Right atrium auricular region (tissue), 2 donors: Measurements from ENCODE around the gene FLYWCH2. TPM values are rescaled to one million over a fixed set of nuclear protein-coding genes. Genes with fewer than 3 reads are reported as not detected.

Experiments used
- DNase-seq: peaks from one replicate; pipeline ENCODE4 v3.0.0-alpha.2; 2019; ENCODE audit warnings: low spot score
- H3K27ac ChIP-seq, 2 donors: fragments of 200-600 bp; sonication (generic); 1 replicate in 1 of 2; 2 replicates in 1 of 2; pipeline ENCODE4 v1.5.1; 2016 to 2019
- H3K27me3 ChIP-seq, 2 donors: fragments of 200-600 bp; sonication (generic); one replicate each; pipeline versions ENCODE4 v1.5.1 to v1.6.0; 2017 to 2019
- H3K36me3 ChIP-seq: fragments of 200-600 bp; sonication (generic); one replicate; pipeline ENCODE4 v1.5.1; 2016
- H3K4me1 ChIP-seq, 2 donors: fragments of 200-600 bp; sonication (generic); one replicate each; pipeline versions ENCODE4 v1.5.1 to v1.6.0; 2017 to 2019
- H3K4me3 ChIP-seq, 2 donors: fragments of 200-600 bp; sonication (generic); 1 replicate in 1 of 2; 2 replicates in 1 of 2; pipeline ENCODE4 v1.5.1; 2017 to 2019; ENCODE audit warnings: mild to moderate bottlenecking in 1 of 2, moderate library complexity in 1 of 2
- H3K9me3 ChIP-seq, 2 donors: fragments of 200-600 bp; sonication (generic); one replicate each; pipeline ENCODE4 v1.5.1; 2019
- total RNA-seq, 2 donors: library from RNA; depleted of rRNA; stranded (reverse); fragments of >200 nt; gene quantifications; one replicate each; pipeline ENCODE4 v1.1.0, GENCODE V29; 2016
- TF ChIP-seq, protein P1 (sequence below), 2 donors: fragments of 200-600 bp; sonication (generic); IDR thresholded peaks; one replicate each; pipeline ENCODE4 v1.5.1; 2019; ENCODE audit warnings: antibody characterized with exemption in 2 of 2

FLYWCH2 gene
- total RNA-seq, 2 donors from 2014 or later = 48.2 to 57.9 TPM

DNA sequence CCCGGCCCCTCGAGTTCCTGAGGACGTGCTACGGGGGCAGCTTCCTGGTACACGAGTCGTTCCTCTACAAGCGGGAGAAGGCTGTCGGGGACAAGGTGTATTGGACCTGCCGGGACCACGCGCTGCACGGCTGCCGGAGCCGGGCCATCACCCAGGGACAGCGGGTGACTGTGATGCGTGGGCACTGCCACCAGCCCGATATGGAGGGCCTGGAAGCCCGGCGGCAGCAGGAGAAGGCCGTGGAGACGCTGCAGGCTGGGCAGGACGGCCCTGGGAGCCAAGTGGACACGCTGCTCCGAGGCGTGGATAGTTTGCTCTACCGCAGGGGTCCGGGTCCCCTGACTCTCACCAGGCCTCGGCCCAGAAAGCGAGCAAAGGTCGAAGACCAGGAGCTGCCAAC lies 50.1 kb downstream of the FLYWCH2 start:
- no peaks in the 10 kb centered on the region for H3K9me3 ChIP-seq
- H3K4me1 ChIP-seq = no peaks in the 10 kb centered on the region
- TF ChIP-seq, protein P1, sequence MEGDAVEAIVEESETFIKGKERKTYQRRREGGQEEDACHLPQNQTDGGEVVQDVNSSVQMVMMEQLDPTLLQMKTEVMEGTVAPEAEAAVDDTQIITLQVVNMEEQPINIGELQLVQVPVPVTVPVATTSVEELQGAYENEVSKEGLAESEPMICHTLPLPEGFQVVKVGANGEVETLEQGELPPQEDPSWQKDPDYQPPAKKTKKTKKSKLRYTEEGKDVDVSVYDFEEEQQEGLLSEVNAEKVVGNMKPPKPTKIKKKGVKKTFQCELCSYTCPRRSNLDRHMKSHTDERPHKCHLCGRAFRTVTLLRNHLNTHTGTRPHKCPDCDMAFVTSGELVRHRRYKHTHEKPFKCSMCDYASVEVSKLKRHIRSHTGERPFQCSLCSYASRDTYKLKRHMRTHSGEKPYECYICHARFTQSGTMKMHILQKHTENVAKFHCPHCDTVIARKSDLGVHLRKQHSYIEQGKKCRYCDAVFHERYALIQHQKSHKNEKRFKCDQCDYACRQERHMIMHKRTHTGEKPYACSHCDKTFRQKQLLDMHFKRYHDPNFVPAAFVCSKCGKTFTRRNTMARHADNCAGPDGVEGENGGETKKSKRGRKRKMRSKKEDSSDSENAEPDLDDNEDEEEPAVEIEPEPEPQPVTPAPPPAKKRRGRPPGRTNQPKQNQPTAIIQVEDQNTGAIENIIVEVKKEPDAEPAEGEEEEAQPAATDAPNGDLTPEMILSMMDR (IDR thresholded peaks at IDR 0.05) = no peak
- H3K4me3 ChIP-seq = no peak overlapping the region
- no peaks in the 10 kb centered on the region for H3K27me3 ChIP-seq
- peaks cover 65% of the 10 kb centered on the region for H3K36me3 ChIP-seq
- no peak overlapping the region for H3K27ac ChIP-seq
- DNase-seq = no peak

DNA sequence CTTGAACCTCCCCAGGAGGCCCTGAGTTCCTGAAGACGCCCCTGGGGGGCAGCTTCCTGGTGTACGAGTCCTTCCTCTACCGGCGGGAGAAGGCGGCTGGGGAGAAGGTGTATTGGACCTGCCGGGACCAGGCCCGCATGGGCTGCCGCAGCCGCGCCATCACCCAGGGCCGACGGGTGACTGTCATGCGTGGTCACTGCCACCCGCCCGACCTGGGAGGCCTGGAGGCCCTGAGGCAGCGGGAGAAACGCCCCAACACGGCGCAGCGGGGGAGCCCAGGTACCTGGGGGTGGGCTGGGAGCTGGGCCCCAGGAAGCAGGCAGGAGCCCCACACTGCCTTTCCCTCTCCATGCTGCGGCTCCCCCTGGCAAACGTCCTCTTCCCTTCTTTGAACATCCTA lies 50.7 kb downstream of the FLYWCH2 start:
- H3K4me1 ChIP-seq = no peaks in the 10 kb centered on the region
- no peaks in the 10 kb centered on the region for H3K9me3 ChIP-seq
- TF ChIP-seq, protein P1 (IDR thresholded peaks at IDR 0.05) = no peak
- no peaks in the 10 kb centered on the region for H3K27me3 ChIP-seq
- no peak overlapping the region for H3K27ac ChIP-seq
- no peak for DNase-seq
- no peak overlapping the region for H3K4me3 ChIP-seq
- H3K36me3 ChIP-seq = peaks cover 70% of the 10 kb centered on the region

DNA sequence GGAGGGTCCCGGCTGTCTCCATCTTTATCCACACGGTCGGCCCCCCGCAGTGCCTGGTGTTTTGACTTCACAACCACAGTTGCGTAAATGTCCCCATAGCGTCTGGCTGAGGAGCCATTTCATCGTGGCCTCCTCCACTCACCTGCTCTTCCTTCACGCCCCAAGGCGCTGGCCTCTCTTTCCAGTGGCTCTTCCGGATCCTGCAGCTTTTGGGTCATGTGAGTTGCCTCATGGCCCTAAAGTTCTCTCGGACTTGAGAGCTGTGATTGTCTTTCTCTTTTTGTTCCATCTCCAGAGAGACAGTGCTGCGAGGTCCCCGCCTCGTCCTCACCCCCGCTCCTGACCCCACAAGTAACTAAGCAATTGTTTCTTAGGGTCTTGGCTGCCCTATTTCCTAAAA lies 51.4 kb downstream of the FLYWCH2 start:
- H3K4me3 ChIP-seq = no peak overlapping the region
- no peak for DNase-seq
- no peaks in the 10 kb centered on the region for H3K9me3 ChIP-seq
- TF ChIP-seq, protein P1 (IDR thresholded peaks at IDR 0.05) = no peak
- no peaks in the 10 kb centered on the region for H3K4me1 ChIP-seq
- no peaks in the 10 kb centered on the region for H3K27me3 ChIP-seq
- H3K36me3 ChIP-seq = peaks cover 78% of the 10 kb centered on the region
- H3K27ac ChIP-seq = no peak overlapping the region

DNA sequence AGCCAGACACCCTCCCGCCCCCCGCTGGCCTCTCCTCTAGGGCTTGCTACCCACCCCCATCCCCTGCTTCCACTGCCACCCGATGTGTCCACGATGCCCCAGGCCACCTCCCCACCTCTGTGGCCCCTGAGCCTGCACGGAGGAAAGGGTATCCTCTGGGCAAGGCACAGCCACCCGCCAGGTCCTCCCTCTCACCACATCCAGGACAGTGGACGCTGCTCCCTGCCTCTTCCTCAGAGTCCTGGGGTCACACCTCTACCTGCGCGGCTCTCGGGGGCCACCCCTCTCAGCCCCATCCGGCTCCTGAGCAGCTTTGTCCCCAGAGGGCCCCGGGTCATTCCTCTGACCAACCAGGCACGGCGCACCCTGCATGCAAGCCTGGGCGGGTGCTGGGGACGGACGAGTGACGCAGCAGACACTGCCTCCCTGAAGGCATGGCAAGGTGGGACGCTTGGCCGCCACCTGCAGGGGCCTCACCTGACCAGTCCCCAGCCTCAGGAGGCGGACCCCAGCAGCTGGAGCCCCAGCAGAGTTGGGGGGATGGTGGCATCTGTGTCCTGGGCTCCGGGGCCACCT lies 53.5 kb downstream of the FLYWCH2 start:
- no peak for DNase-seq
- H3K27ac ChIP-seq = no peak overlapping the region
- TF ChIP-seq, protein P1 (IDR thresholded peaks at IDR 0.05) = no peak
- H3K27me3 ChIP-seq = no peaks in the 10 kb centered on the region
- H3K36me3 ChIP-seq = peaks cover 79% of the 10 kb centered on the region
- H3K9me3 ChIP-seq = no peaks in the 10 kb centered on the region
- no peaks in the 10 kb centered on the region for H3K4me1 ChIP-seq
- no peak overlapping the region for H3K4me3 ChIP-seq

DNA sequence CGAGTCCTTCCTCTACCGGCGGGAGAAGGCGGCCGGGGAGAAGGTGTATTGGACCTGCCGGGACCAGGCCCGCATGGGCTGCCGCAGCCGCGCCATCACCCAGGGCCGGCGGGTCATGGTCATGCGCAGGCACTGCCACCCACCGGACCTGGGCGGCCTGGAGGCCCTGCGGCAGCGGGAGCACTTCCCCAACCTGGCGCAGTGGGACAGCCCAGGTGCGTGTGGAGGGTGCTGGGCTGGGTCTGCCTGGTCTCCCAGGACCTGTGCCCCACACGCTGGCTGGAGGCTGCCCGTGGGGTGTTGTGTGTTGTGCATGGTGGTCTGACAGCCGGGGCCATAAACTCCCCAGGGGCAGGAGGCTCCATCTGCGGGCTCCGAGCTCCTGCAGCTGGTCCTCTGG lies 54.2 kb downstream of the FLYWCH2 start:
- TF ChIP-seq, protein P1 (IDR thresholded peaks at IDR 0.05) = no peak
- Histone ChIP-seq H3K27ac (no peak overlapping the region), H3K36me3 (peaks cover 82% of the 10 kb centered on the region), H3K4me1 (no peaks in the 10 kb centered on the region), H3K9me3 (no peaks in the 10 kb centered on the region), H3K27me3 (no peaks in the 10 kb centered on the region), H3K4me3 (no peak overlapping the region)
- DNase-seq = no peak

DNA sequence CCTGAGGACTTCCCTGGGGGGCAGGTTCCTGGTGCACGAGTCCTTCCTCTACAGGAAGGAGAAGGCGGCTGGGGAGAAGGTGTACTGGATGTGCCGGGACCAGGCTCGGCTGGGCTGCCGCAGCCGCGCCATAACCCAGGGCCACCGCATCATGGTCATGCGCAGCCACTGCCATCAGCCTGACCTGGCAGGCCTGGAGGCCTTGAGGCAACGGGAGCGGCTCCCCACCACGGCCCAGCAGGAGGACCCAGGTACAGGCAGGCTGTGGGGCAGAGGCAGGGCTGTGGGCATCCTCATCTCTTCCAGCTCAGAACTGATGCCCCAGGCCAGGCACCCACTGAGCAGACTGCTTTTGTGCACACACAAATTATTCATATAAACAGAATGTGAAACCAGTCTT lies 55.2 kb downstream of the FLYWCH2 start:
- Histone ChIP-seq H3K4me3 (no peak overlapping the region), H3K36me3 (peaks cover 89% of the 10 kb centered on the region), H3K27me3 (no peaks in the 10 kb centered on the region), H3K27ac (no peak overlapping the region), H3K9me3 (no peaks in the 10 kb centered on the region), H3K4me1 (no peaks in the 10 kb centered on the region)
- TF ChIP-seq, protein P1 (IDR thresholded peaks at IDR 0.05) = no peak
- DNase-seq = no peak
